Measurements from ENCODE around the gene CD6.

The CD6 gene

GRCh38 chr11:61012737-61013215 is 41.3 kb downstream of the CD6 start:
- no peak overlapping the region for H3K9ac ChIP-seq (ENCODE audit: low read depth, low read length)
- H3K27ac ChIP-seq (ENCODE audit: low read length), result no peak overlapping the region
- H4K20me1 ChIP-seq (ENCODE audit: insufficient read depth, low read length), result no peaks in the 10 kb centered on the region
- DNase-seq (no peak), ATAC-seq (ENCODE audit: insufficient read depth, low read depth) (no peak)
- no peaks in the 10 kb centered on the region for H3K36me3 ChIP-seq (ENCODE audit: insufficient read depth, low read length)
- TF ChIP-seq EZH2 (IDR thresholded peaks at IDR 0.05; ENCODE audit: borderline replicate concordance, low read depth, low read length, severe bottlenecking), result no peak
- TF ChIP-seq CTCF (IDR thresholded peaks at IDR 0.05; ENCODE audit: borderline replicate concordance, extremely low read depth, low read length, poor library complexity, severe bottlenecking), result no peak
- no peaks in the 10 kb centered on the region for H3K4me1 ChIP-seq (ENCODE audit: insufficient read depth, low read length)
- no peaks in the 10 kb centered on the region for H3K79me2 ChIP-seq (ENCODE audit: insufficient read depth, low read length)
- no peak overlapping the region for H2AFZ ChIP-seq (ENCODE audit: low read depth, low read length)
- no peaks in the 10 kb centered on the region for H3K9me3 ChIP-seq (ENCODE audit: insufficient read depth, low read length, severe bottlenecking)
- H3K4me2 ChIP-seq (ENCODE audit: insufficient read depth, low read length), result no peak overlapping the region
- H3K4me3 ChIP-seq (ENCODE audit: low read depth in 1 of 2, low read length in 2 of 2), result no peak overlapping the region
- H3K27me3 ChIP-seq (ENCODE audit: insufficient read depth, low read length, poor library complexity), result peaks cover 8% of the 10 kb centered on the region

- ATAC-seq (ENCODE audit: insufficient read depth, low read depth) (no peak), DNase-seq (no peak)
- Histone ChIP-seq H3K4me2 (ENCODE audit: insufficient read depth, low read length) (no peak overlapping the region), H3K9me3 (ENCODE audit: insufficient read depth, low read length, severe bottlenecking) (no peaks in the 10 kb centered on the region), H3K27me3 (ENCODE audit: insufficient read depth, low read length, poor library complexity) (peaks cover 3% of the 10 kb centered on the region), H3K4me3 (ENCODE audit: low read depth in 1 of 2, low read length in 2 of 2) (no peak overlapping the region), H3K9ac (ENCODE audit: low read depth, low read length) (no peak overlapping the region), H3K27ac (ENCODE audit: low read length) (no peak overlapping the region), H3K79me2 (ENCODE audit: insufficient read depth, low read length) (no peaks in the 10 kb centered on the region), H3K36me3 (ENCODE audit: insufficient read depth, low read length) (no peaks in the 10 kb centered on the region), H4K20me1 (ENCODE audit: insufficient read depth, low read length) (no peaks in the 10 kb centered on the region), H2AFZ (ENCODE audit: low read depth, low read length) (no peak overlapping the region), H3K4me1 (ENCODE audit: insufficient read depth, low read length) (peaks cover 5% of the 10 kb centered on the region; the same call in 1 of the 2 replicates)
- TF ChIP-seq CTCF (IDR thresholded peaks at IDR 0.05; ENCODE audit: borderline replicate concordance, extremely low read depth, low read length, poor library complexity, severe bottlenecking) (no peak), EZH2 (IDR thresholded peaks at IDR 0.05; ENCODE audit: borderline replicate concordance, low read depth, low read length, severe bottlenecking) (no peak)
These were observed 46.6 kb downstream of the CD6 start for GRCh38 chr11:61018059-61018458.

GRCh38 chr11:61019037-61019831 is 47.8 kb downstream of the CD6 start:
- H3K9ac ChIP-seq (ENCODE audit: low read depth, low read length), result no peak overlapping the region
- no peaks in the 10 kb centered on the region for H3K79me2 ChIP-seq (ENCODE audit: insufficient read depth, low read length)
- H3K4me1 ChIP-seq (ENCODE audit: insufficient read depth, low read length), result peaks cover 5% of the 10 kb centered on the region; the same call in 1 of the 2 replicates
- H3K4me2 ChIP-seq (ENCODE audit: insufficient read depth, low read length), result no peak overlapping the region
- no peak overlapping the region for H3K4me3 ChIP-seq (ENCODE audit: low read depth in 1 of 2, low read length in 2 of 2)
- H2AFZ ChIP-seq (ENCODE audit: low read depth, low read length), result no peak overlapping the region
- no peaks in the 10 kb centered on the region for H3K27me3 ChIP-seq (ENCODE audit: insufficient read depth, low read length, poor library complexity)
- ATAC-seq (ENCODE audit: insufficient read depth, low read depth) (no peak), DNase-seq (no peak)
- TF ChIP-seq EZH2 (IDR thresholded peaks at IDR 0.05; ENCODE audit: borderline replicate concordance, low read depth, low read length, severe bottlenecking), result no peak
- TF ChIP-seq CTCF (IDR thresholded peaks at IDR 0.05; ENCODE audit: borderline replicate concordance, extremely low read depth, low read length, poor library complexity, severe bottlenecking), result no peak
- H4K20me1 ChIP-seq (ENCODE audit: insufficient read depth, low read length), result no peaks in the 10 kb centered on the region
- H3K36me3 ChIP-seq (ENCODE audit: insufficient read depth, low read length), result no peaks in the 10 kb centered on the region
- H3K9me3 ChIP-seq (ENCODE audit: insufficient read depth, low read length, severe bottlenecking), result no peaks in the 10 kb centered on the region
- no peak overlapping the region for H3K27ac ChIP-seq (ENCODE audit: low read length)

Data from DND-41 (cell line).